Liver (tissue), 9 donors: ENCODE results near the gene AKAP5. TPM values are rescaled to one million over a fixed set of nuclear protein-coding genes. Genes with fewer than 3 reads are reported as not detected.

ENCODE experiments used
- DNase-seq: peaks from one replicate; pipeline ENCODE4 v3.0.0-alpha.2; 2017; ENCODE audit warnings: low spot score
- H3K27ac ChIP-seq, 2 donors: one replicate each; pipeline ENCODE4 v1.7.0; 2013; ENCODE audit warnings: inconsistent platforms in 2 of 2, low read length in 2 of 2, control low read depth in 1 of 2, low read depth in 1 of 2, mild to moderate bottlenecking in 1 of 2
- H3K27me3 ChIP-seq, 4 donors: one replicate each; pipeline versions ENCODE4 v1.6.1 to v1.7.0; 2013; ENCODE audit warnings: low read length in 3 of 4, inconsistent platforms in 1 of 4, mild to moderate bottlenecking in 1 of 4, moderate library complexity in 1 of 4; ENCODE audit not compliant: control insufficient read depth in 4 of 4, insufficient read depth in 4 of 4
- H3K36me3 ChIP-seq, 4 donors: one replicate each; pipeline versions ENCODE4 v1.6.1 to v1.7.0; 2013; ENCODE audit warnings: low read length in 3 of 4, mild to moderate bottlenecking in 3 of 4, low read depth in 1 of 4, moderate library complexity in 1 of 4; ENCODE audit not compliant: control insufficient read depth in 4 of 4, insufficient read depth in 3 of 4
- H3K4me1 ChIP-seq, 4 donors: one replicate each; pipeline versions ENCODE4 v1.6.1 to v1.7.0; 2013; ENCODE audit warnings: low read length in 3 of 4, mild to moderate bottlenecking in 3 of 4, moderate library complexity in 1 of 4; ENCODE audit not compliant: control insufficient read depth in 4 of 4, insufficient read depth in 4 of 4
- H3K4me3 ChIP-seq, 3 donors: one replicate each; pipeline versions ENCODE4 v1.6.1 to v1.7.0; 2013; ENCODE audit warnings: low read length in 3 of 3, control low read depth in 1 of 3, low read depth in 1 of 3, mild to moderate bottlenecking in 1 of 3
- H3K9ac ChIP-seq, 2 donors: one replicate each; pipeline ENCODE4 v1.7.0; 2013; ENCODE audit warnings: low read length in 2 of 2, mild to moderate bottlenecking in 2 of 2, moderate library complexity in 2 of 2, control low read depth in 1 of 2, low read depth in 1 of 2
- H3K9me3 ChIP-seq, 4 donors: one replicate each; pipeline versions ENCODE4 v1.6.1 to v1.7.0; 2013; ENCODE audit warnings: low read length in 3 of 4; ENCODE audit not compliant: control insufficient read depth in 4 of 4
- ATF3 ChIP-seq: IDR thresholded peaks from 2 replicates; pipeline ENCODE4 v1.6.1; 2016; ENCODE audit warnings: antibody characterized with exemption
- EGR1 ChIP-seq, 2 donors: IDR thresholded peaks; 2 replicates each; pipeline ENCODE4 v1.6.1; 2016 to 2018; ENCODE audit warnings: antibody characterized with exemption in 2 of 2, low read depth in 2 of 2
- FOXA1 ChIP-seq: IDR thresholded peaks from 2 replicates; pipeline ENCODE4 v1.6.1; 2016; ENCODE audit warnings: antibody characterized with exemption
- FOXA2 ChIP-seq: IDR thresholded peaks from 2 replicates; pipeline ENCODE4 v1.6.1; 2016; ENCODE audit warnings: antibody characterized with exemption
- GABPA ChIP-seq, 2 donors: IDR thresholded peaks in 1 of 2; conservative IDR thresholded peaks in 1 of 2; 2 replicates each; pipeline ENCODE4 v1.6.1; 2016; ENCODE audit warnings: antibody characterized with exemption in 2 of 2, mild to moderate bottlenecking in 1 of 2, moderate library complexity in 1 of 2
- HNF4A ChIP-seq, 2 donors: conservative IDR thresholded peaks; 2 replicates each; pipeline ENCODE4 v1.6.1; 2016; ENCODE audit warnings: antibody characterized with exemption in 2 of 2, mild to moderate bottlenecking in 2 of 2
- HNF4G ChIP-seq: IDR thresholded peaks from 2 replicates; pipeline ENCODE4 v1.6.1; 2016; ENCODE audit warnings: antibody characterized with exemption
- JUND ChIP-seq, 2 donors: IDR thresholded peaks; 2 replicates each; pipeline ENCODE4 v1.6.1; 2016; ENCODE audit warnings: antibody characterized with exemption in 2 of 2
- NR2F2 ChIP-seq: IDR thresholded peaks from 2 replicates; pipeline ENCODE4 v1.6.1; 2016; ENCODE audit warnings: antibody characterized with exemption
- RAD21 ChIP-seq, 2 donors: IDR thresholded peaks; 2 replicates each; pipeline ENCODE4 v1.6.1; 2016; ENCODE audit warnings: antibody characterized with exemption in 2 of 2, mild to moderate bottlenecking in 2 of 2
- REST ChIP-seq: IDR thresholded peaks from 2 replicates; pipeline ENCODE4 v1.6.1; 2016; ENCODE audit warnings: antibody characterized with exemption, mild to moderate bottlenecking
- RXRA ChIP-seq, 2 donors: IDR thresholded peaks; 2 replicates each; pipeline ENCODE4 v1.6.1; 2017 to 2018; ENCODE audit warnings: antibody characterized with exemption in 2 of 2, mild to moderate bottlenecking in 1 of 2
- SP1 ChIP-seq: IDR thresholded peaks from 2 replicates; pipeline ENCODE4 v1.6.1; 2018; ENCODE audit warnings: antibody characterized with exemption, mild to moderate bottlenecking
- TAF1 ChIP-seq: conservative IDR thresholded peaks from 2 replicates; pipeline ENCODE4 v1.6.1; 2016; ENCODE audit warnings: antibody characterized with exemption, mild to moderate bottlenecking
- YY1 ChIP-seq: IDR thresholded peaks from 2 replicates; pipeline ENCODE4 v1.6.1; 2016; ENCODE audit warnings: antibody characterized with exemption, mild to moderate bottlenecking
- ZBTB33 ChIP-seq: IDR thresholded peaks from 2 replicates; pipeline ENCODE4 v1.6.1; 2016; ENCODE audit warnings: antibody characterized with exemption
- whole genome bisulfite sequencing: extraction: QIAGEN DNeasy Blood & Tissue Kit; methylation state at CpG from one replicate; pipeline ENCODE4 v1.1.7; 2013; 5-methylcytosine and 5-hydroxymethylcytosine counted together
- polyA plus RNA-seq, 2 donors: library from polyadenylated mRNA; stranded (reverse) in 1 of 2; unstranded in 1 of 2; fragments of 200-250 nt in 1 of 2; fragments of >200 nt in 1 of 2; fragmentation: Nextera tagmentation in 1 of 2; extraction: Ambion mirVana in 1 of 2; gene quantifications; one replicate each; pipeline versions ENCODE4 v1.2.1 to v1.2.3, GENCODE V29; 2013 to 2015
- total RNA-seq, 2 donors: library from RNA; depleted of rRNA; stranded (reverse); fragments of >200 nt; gene quantifications; one replicate each; pipeline ENCODE4 v1.2.3, GENCODE V29; 2014
- TF ChIP-seq, protein P1 (sequence below): IDR thresholded peaks from 2 replicates; pipeline ENCODE4 v1.6.1; 2016; ENCODE audit warnings: antibody characterized with exemption
- TF ChIP-seq, protein P2 (sequence below): fragments of 150-350 bp; IDR thresholded peaks from 2 replicates; pipeline ENCODE4 v1.5.1; 2017; ENCODE audit warnings: improper control_type of control experiment, low read depth, low read length; ENCODE audit not compliant: missing input control
- donor health status: healthy.
- donor health status: healthy.
- donor health status: healthy.
- donor health status: healthy.
- donor health status: healthy.

AKAP5 gene
- total and polyA plus RNA-seq, 4 donors, result 0.07 to 2.3 (median 0.27) TPM

- no peak for DNase-seq
- peak overlapping the region; percentile 80 to 84 (median 82) for H3K4me3 ChIP-seq
- peaks cover 8 to 31% (median 19%) of the 10 kb centered on the region in 4 donors for H3K4me1 ChIP-seq
- no peaks in the 10 kb centered on the region for H3K36me3 ChIP-seq
- H3K9ac ChIP-seq, result peak overlapping the region; percentile 78 to 80
- WGBS, result 69% methylated on average over 6 of the region's 6 CpGs
- H3K27ac ChIP-seq, result peak overlapping the region; percentile 99 to 100
- no peaks in the 10 kb centered on the region for H3K27me3 ChIP-seq
- H3K9me3 ChIP-seq, result no peaks in the 10 kb centered on the region
- no peak for TF ChIP-seq JUND (IDR thresholded peaks at IDR 0.05)
- TF ChIP-seq ZBTB33, result no peak
- TF ChIP-seq NR2F2, result no peak
- no peak for TF ChIP-seq HNF4A (conservative IDR thresholded peaks at IDR 0.05)
- TF ChIP-seq, protein P1, sequence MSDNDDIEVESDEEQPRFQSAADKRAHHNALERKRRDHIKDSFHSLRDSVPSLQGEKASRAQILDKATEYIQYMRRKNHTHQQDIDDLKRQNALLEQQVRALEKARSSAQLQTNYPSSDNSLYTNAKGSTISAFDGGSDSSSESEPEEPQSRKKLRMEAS, result no peak
- TF ChIP-seq RAD21 (IDR thresholded peaks at IDR 0.05), result no peak
- no peak for TF ChIP-seq GABPA (IDR thresholded peaks at IDR 0.05 in 1 of 2, conservative IDR thresholded peaks at IDR 0.05 in 1 of 2)
- no peak for TF ChIP-seq ATF3
- TF ChIP-seq SP1, result no peak
- no peak for TF ChIP-seq HNF4G
- no peak for TF ChIP-seq FOXA2
- no peak for TF ChIP-seq YY1
- TF ChIP-seq, protein P2, sequence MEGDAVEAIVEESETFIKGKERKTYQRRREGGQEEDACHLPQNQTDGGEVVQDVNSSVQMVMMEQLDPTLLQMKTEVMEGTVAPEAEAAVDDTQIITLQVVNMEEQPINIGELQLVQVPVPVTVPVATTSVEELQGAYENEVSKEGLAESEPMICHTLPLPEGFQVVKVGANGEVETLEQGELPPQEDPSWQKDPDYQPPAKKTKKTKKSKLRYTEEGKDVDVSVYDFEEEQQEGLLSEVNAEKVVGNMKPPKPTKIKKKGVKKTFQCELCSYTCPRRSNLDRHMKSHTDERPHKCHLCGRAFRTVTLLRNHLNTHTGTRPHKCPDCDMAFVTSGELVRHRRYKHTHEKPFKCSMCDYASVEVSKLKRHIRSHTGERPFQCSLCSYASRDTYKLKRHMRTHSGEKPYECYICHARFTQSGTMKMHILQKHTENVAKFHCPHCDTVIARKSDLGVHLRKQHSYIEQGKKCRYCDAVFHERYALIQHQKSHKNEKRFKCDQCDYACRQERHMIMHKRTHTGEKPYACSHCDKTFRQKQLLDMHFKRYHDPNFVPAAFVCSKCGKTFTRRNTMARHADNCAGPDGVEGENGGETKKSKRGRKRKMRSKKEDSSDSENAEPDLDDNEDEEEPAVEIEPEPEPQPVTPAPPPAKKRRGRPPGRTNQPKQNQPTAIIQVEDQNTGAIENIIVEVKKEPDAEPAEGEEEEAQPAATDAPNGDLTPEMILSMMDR, result no peak
- no peak for TF ChIP-seq EGR1 (IDR thresholded peaks at IDR 0.05; ENCODE audit: low read depth in 2 of 2)
- TF ChIP-seq REST, result no peak
- TF ChIP-seq RXRA (IDR thresholded peaks at IDR 0.05), result no peak
- no peak for TF ChIP-seq FOXA1
- no peak for TF ChIP-seq TAF1
Measured at GRCh38 chr14:64502456-64502855, 37.2 kb downstream of the AKAP5 start.
